HG03571 (cell line): ENCODE data around the gene GNS.
"Not testable (repeated sequence)": the region's sequence is repeated elsewhere in the genome, so short reads cannot be mapped to it uniquely, and the experiment has no call there.

Experiments
- ATAC-seq: cut with Tn5 transposase; IDR thresholded peaks from one replicate; pipeline ENCODE4 v1.9.1; 2021; ENCODE audit not compliant: unreplicated experiment

The GNS gene

DNA sequence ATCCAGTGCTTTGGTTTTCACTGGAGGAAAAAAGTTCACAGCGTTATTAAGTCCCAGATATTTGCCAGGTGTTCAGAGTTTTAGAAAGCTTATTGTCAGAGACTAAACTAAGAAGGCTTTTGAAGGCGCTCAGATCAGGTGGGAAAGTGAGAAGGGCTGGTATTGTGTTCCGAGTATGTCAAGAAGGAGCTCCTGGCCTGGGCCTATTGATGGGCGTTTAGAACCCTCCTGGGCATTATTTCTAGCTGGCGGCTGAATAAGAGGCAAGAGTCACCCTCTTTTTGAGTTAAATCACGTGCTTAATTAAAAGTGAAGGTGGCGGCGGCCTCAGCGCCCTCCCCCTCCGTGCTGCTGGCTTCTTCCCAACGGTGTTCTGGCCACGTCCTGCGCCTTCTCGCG, 20.9 kb upstream of the GNS start:
- ATAC-seq = no peak

DNA sequence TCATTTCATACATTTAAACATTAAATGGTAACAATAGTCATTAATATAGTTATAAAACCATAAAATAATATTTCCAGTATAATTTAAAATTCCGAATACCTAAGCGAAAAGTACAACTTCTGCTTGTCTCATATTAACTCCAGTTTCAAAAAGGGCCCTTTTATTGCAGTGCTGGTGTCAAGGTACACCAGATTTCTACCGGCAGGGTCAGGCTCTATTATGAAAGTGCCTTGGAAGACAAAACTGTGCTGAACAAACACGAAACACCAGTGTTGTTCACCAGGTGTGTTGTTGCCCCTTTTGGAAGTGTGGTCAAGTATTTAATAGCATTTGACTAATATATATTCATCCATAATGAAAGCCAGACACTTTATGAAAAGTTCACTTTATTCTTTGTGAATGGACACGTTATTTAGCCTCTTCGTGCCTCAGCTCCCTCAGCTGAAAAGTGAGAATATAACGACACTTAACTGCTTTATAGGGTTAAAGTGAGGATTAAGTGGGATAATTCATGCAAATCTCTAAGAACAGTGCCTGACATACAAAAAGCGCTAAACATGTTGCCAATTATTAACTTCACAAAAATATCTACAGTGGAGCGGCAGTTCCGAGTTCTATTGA, 20.3 kb upstream of the GNS start:
- ATAC-seq = no peak

DNA sequence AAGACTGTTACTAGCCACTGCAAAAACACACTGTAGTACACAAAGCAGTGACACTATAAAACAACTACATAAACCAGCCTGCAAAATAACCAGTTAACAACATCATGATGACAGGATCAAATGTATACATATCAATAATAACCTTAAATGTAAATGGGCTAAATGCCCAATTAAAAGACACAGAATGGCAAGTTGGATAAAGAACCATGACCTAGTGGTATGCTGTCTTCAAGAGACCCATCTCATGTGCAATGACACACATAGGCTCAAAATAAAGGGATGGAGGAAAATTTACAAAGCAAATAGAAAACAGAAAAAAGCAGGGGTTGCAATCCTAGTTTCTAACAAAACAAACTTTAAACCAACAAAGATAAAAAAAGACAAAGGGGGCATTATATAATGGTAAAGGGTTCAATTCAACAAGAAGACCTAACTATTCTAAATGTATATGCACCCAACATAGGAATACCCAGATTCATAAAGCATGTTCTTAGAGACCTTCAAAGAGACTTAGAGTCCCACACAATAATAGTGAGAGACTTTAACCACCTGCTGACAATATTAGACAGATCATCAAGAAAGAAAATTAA, 16.0 kb upstream of the GNS start:
- ATAC-seq = not testable (repeated sequence)

DNA sequence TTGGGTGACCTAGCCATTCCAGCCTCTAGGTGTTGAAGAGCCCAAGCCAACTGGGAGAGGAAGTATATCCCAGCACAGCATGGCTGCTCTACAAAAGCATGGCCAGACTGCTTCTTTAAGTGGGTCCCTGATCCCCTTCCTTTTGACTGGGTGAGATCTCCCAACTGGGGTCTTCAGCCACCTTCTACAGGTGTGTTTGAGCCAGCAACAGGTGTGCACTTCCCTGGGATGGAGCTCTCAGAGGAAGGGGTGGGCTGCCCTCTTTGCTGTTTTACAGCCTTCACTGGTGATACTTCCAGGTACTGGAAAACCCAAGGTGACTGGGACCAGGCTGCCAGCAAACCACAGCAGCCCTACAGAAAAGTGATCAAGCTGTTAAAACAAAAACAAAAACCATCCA, 14.2 kb upstream of the GNS start:
- ATAC-seq = no peak

DNA sequence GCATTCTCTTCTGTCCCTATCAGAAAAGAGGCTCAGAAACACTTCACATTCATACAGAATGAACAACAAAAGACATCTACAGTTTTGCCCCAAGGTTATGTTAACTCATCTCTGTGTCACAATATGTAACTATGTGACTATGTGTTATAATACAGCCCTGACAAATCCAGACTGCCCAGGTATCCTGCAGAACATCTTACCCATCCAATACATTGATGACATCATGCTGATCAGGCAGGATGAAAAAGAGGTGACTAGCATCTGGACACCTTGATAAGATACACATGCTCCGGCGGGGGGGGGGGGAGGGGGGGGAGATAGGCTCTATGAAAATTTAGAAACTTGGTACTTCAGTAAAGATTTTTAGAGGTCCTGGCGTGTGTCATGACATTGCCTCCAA, 8.3 kb upstream of the GNS start:
- no peak for ATAC-seq

DNA sequence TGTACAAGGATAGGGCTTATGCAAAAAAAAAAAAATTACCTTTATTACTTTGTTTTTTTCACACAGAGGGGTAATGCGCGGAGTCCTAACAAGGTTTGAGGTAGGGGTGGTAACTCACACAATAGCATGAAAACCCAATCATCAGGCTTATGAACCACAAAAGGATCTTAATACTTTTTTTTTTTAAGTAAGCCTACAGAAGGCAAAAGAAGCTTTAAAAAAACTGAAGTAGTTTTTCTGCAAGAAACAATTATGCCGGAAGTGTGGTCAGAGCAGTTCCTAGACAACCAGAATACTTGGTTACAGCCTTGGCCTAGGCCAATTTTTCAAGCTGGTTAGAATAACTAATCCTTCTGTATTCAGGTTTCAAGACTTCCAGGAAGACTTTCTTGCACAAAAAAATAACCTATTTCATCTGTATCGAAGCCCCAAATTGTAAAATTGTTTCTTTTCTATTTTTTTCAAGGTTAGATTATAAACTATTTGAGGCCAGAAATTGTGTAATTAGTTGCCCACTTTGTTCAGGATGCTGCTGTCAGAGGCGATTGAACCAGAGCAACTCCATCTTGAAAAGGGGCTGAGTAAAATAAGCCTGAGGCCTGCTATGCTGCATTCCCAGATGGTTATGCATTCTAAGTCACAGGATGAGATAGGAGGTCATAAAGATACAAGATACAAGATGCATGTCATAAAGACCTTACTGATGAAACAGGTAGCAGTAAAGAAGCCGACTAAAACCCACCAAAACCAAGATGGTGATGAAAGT, 1.8 kb upstream of the GNS start:
- no peak for ATAC-seq

DNA sequence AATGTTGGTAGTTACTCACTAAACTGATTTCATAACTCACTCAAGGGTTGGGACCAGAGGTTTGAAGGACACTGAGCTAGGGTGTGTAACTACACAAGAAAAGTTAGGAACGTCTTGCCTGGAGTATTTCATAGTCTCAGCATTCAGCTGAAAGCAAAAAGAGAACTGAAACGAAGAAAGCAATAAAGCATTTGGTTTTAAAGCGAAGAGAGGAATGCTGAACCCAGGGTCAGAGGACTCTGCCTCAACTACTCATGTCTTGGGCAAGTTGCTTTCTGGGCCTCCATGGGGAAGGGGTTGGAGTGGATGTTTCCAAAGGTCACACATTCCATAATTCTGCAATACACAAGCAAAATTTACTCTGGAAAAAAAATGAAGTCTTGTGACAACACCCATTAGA, 1.4 kb downstream of the GNS start:
- ATAC-seq = no peak

DNA sequence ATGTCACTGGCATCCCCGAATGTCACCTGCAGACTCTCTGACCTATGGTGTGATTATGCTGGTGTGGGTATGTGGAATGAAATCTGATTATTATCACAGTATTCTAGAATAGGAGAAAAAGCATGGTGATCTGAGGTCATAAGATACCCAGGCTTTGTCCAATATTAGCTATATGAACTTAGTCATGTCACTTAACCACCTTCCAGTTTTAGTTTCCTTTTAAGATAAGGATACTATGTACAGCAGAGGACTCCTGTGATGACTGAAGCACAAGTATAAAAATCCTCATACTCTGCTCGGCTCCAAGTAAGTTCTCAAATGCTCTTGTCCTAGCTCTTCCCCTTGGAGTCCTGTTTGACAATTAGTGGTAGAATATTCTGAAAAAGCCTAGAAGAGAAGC, 2.8 kb downstream of the GNS start:
- ATAC-seq = no peak

DNA sequence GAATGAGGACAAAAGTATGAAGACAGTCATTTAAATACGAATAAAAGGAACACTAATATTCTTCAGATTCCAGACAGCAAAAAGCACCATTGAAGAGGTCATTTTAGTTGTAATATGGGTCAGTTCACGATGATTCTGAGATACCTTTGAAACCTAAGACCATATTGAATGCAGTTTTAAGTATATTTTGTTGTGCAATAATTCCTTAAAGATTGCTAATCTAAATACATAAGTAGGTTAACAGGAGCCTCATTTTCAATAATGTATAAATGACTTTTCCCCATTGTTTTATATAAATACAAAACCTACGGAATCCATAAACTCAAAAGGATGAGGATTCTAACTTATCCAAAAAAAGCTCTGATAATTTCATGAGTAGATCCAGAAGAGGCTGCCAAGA, 5.8 kb downstream of the GNS start:
- ATAC-seq = no peak

DNA sequence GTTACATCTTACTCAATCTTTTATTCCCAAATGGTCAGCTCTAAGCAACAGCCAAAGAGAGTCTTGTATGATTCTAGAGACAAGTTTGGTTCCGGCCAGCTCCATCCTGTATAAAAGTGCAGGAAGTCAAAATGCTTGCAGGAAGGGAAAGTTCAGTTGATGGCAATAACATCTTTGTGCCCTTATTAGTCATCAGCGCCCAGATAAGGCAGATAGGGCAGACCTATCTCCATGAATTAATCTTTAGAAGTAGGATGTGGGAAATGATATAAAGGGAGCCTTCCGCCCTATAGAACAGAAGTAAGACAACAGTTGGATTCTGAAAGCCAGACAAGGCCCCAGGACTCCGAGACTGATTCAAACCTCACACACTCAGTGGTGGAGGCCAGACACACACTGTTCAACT, 6.4 kb downstream of the GNS start:
- no peak for ATAC-seq

DNA sequence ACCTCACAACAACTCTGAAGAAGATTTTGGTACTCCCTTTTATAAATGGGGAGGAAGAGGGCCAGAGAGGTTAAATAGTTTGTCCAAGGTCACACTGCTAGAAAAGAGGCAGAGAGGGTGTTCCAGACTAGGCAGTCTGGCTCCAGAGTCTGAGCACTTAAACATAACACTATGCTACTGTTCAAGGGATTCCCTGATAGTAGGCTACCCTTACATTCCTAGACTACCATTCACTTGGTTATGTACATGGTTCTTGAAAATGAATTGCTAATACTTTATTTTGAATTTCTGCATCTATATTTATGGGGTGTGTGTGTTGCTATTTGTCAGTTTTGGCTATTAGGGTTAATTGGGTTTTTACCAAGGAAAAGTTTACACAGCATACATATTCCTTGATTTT, 7.2 kb downstream of the GNS start:
- no peak for ATAC-seq

DNA sequence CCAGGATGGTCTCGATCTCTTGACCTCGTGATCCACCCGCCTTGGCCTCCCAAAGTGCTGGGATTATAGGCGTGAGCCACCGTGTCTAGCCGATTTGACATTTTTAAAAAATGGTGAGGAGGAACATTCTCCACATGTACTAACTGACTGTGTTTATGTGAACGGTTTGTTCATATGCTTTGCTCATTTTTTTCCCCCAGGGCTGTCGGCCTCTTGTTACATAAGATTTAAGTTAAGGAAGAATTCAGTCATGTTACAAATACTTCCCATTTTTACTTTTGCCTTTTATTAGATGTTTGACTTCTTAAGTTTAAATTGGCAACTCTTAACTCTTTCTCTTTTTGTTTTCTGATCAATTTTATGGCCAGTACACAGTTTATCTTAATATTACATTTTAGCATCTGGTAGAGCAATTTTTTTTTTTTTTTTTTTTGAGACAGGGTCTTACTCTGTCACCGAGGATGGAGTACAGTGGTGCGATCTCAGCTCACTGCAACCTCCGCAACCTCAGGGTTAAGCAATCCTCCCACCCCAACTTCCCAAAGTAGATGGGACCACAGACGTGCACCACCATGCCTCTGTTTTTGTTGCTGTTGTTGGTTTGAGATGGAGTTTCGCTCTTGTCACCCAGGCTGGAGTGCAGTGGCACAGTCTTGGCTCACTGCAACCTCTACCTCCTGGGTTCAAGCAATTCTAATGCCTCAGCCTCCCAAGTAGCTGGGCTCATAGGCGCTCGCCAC, 9.6 kb downstream of the GNS start:
- no peak for ATAC-seq

DNA sequence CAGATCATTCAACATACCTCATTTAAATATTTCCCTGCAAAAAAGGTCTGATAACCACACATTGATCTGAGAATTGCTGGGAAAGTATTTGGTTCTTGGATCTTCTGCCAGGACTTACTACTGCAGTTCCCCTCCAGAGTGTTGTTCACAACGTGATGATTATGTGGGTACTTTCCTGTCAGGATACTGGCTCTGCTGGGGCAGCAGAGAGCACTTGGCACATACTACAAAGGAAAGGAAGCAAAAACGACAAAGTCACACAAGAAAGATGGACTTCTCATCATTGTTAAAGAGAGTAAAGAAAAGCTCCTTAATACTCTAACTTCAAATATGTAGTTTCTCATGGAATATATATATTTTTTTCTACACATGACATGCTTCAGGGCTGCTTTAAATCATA, 11.5 kb downstream of the GNS start:
- ATAC-seq = no peak

DNA sequence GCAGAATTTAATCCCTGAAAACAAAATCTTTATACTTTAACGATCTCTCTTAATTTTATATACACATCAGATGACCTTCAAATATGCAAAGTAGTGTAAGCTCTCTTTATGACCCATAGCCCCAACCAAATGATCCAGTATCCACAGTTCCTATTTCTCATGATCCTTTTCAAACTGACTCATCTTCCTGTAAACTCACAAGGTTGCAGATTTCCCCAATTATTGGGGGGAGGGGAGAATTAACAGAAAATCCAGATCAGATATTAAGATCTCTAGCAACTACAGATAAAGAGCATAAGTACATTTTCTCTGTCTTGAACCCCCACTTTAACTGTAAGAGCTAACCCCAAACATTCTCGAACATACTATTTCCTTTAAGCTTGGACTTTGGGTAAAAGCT, 12.5 kb downstream of the GNS start:
- no peak for ATAC-seq

DNA sequence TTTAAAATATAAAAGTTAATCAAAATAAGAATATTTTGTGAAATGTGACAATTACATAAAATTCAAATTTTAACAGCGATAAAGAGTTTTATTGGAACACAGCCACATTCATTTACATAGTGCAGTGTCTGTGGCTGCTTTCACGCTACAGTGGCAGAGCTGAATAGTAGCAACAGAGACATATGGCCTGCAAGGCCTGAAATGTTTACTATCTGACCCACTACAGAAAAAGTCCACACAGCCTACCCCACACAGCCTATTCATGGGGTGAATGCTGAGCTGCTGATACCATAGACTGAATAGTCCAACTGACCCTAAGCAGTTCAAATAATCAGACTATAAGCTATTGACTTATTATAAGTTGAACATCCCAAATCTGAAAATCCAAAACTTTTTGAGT, 13.2 kb downstream of the GNS start:
- ATAC-seq = no peak

DNA sequence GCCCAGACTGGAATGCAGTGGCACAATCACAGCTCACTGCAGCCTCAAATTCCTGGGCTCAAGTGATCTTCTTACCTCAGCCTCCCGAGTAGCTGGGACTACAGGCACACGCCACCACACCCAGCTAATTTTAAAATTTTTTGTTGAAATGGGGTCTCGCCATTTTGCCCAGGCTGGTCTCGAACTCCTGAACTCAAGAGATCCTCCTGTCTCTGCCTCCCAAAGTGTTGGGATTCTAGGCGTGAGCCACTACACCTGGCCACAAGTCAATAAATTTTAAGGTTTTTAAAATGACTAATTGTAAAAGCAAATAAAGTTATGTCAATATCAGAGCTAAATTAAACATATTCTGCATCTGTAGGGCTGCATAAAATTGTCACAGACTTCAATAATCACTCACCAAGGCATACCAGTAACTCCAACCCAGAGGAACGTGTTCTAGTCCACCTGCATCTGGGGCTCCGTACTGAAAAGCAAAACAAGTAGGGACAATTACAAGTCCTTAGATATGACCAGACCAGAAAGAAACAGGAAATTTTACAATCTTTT, 13.9 kb downstream of the GNS start:
- ATAC-seq = no peak

DNA sequence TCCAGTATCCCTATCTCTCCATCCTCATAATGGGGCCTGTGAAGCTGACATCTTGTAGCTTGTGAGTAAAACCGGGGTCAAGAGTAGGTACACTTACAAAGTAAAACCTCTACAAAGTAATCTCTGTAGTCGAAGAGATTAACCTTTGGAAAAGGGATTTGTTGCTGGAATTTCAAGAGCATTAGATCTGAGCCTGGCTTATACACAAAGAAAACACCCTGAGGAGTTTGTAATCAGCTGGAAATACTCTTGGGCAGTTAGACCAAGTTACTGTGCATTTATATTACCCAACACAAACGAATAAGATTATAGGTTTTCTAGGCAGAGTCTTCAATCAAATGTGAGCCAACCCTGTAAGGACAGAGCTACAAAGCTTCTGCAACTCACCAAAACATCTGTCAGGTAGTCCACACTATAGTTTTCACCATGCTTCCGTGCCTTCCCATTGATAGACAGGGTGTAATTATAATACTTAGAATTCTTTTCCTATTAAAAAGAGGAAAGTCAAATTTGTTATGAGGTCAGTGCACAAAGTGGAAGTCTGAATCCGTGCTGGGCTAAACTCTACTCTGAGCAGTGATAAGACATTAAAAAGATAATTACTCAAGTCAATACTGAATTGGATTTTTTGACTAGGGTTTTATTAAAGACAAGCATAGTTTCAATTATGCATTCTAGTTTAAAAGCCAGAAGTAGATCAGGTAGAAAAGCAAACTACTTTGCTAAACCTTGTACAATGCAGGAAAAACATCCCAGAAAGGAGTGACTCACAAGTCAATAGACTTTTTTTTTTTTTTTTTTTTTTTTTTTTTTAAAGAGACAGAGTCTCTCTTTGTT, 14.6 kb downstream of the GNS start:
- ATAC-seq = no peak

DNA sequence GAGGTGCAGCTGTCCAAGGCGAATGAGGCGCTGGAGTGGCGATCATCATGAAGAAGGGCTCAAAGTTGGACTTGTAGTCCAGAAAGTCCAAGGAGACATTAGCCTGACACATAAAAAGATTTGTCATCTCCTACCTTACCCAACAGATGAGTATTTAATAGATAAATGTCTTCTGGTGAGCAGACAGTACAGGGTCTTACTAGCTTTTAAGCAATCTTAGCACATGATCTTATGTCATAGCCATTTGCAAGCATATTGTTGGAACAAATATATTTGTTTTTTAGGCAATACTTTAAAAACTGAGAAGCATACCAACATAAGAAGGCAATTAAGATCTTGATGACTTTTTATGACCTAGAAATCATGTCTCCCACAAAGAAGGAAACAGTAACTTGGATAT, 16.0 kb downstream of the GNS start:
- ATAC-seq = no peak

DNA sequence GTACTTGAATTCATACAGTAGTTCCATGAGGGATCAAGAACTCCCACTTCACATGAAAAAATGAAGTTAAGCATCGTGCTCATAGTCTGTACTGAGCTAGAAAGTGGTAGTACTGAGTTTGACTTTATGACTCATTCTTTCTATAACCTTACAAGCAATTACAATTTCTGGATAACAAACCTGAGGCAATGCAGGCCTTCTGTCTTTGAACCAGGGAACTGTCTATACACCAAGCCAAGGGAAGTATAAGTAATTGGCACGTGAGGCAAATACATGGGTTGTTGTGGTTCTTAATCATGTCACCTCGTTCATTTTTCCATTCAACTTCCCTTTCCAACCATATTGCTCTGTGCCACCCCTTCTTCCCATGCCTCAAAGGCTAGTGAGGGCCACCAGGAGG, 16.8 kb downstream of the GNS start:
- no peak for ATAC-seq

DNA sequence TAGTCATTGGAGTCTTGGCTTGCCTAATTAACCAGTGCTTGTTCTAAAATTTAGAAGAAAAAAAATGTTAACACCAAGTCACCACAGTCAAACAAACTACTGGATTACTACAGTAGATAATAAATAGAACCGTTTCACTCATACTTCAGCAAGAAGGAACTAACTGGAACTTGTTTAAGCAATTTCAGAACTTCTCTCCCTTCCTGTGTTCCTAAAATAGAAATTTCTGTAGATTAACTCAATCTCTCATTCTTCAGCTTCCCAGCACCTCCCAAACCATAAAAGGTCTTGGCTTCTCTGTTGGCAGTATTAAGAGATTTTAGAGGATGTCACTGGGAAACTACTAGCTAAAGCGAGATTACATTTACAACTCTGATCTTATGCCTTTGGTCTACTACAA, 18.6 kb downstream of the GNS start:
- no peak for ATAC-seq

DNA sequence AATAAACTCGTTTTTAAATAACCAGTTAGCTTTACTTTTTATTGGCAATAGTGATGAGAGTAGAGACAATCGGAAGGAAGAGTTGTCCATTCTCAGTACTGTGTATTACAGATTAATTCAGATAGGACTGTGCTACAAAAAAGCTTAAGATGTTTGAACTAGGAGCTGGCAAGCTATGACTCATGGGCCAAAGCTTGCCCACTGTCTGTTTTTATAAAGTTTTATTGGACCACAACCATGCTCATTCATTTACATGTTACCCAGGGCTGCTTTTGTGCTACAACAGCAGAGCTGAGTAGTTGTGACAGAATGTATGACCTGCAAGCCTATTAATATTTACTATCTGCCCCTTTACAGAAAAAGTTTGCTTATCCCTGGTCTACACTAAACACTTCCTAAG, 19.4 kb downstream of the GNS start:
- ATAC-seq = no peak
